Left ventricle myocardium inferior (tissue), 1 donor: ENCODE results near the gene PPP1R3G. TPM values are rescaled to one million over a fixed set of nuclear protein-coding genes. Genes with fewer than 3 reads are reported as not detected.
A peak's percentile ranks its signal among the peaks of the same experiment; 100 is the strongest.

Experiments used
- DNase-seq: peaks from one replicate; pipeline ENCODE4 v3.0.0-alpha.2; 2020
- H3K27ac ChIP-seq: fragments of 200-600 bp; replicated peaks from 2 replicates; pipeline ENCODE4 v1.8.0; 2021
- H3K27me3 ChIP-seq: fragments of 200-600 bp; 2 replicates; pipeline ENCODE4 v1.8.0; 2021; ENCODE audit warnings: low read depth
- H3K36me3 ChIP-seq: fragments of 200-600 bp; 2 replicates; pipeline ENCODE4 v1.8.0; 2021
- H3K4me1 ChIP-seq: fragments of 200-600 bp; 2 replicates; pipeline ENCODE4 v1.8.0; 2021
- H3K4me3 ChIP-seq: fragments of 200-600 bp; 2 replicates; pipeline ENCODE4 v1.8.0; 2021; ENCODE audit warnings: mild to moderate bottlenecking, moderate library complexity
- H3K9me3 ChIP-seq: fragments of 200-600 bp; replicated peaks from 2 replicates; pipeline ENCODE4 v1.8.0; 2021
- CTCF ChIP-seq: fragments of 200-600 bp; IDR thresholded peaks from 2 replicates; pipeline ENCODE4 v1.8.0; 2021; ENCODE audit warnings: antibody characterized with exemption, mild to moderate bottlenecking, borderline replicate concordance
- intact Hi-C: fragments of 100-400 bp; cut with micrococcal nuclease; formaldehyde crosslinking; loops from one replicate; pipeline ENCODE4 v1.11.0; 2022
- total RNA-seq: library from RNA; stranded (reverse); fragmentation: NEBNext Ultra II Directional; extraction: Animal tissue kit (Norgen Biotek cat#: 25700); gene quantifications from one replicate; pipeline ENCODE4 v1.2.1, GENCODE V29; 2021
- donor health status: DM: no; HTN: yes; CAD: no; lungs with severe emphysema.

The PPP1R3G gene
- total RNA-seq, 1 donor from 2014 or later, result 11.1 TPM

GRCh38 chr6:5088780-5089179, 3.6 kb downstream of the PPP1R3G start:
- no peaks in the 10 kb centered on the region for H3K9me3 ChIP-seq
- DNase-seq, result no peak
- intact Hi-C loops, result no loop called here
- no peaks in the 10 kb centered on the region for H3K36me3 ChIP-seq
- no peak for TF ChIP-seq CTCF
- peaks cover 65% of the 10 kb centered on the region for H3K4me1 ChIP-seq
- no peak overlapping the region for H3K27ac ChIP-seq
- H3K4me3 ChIP-seq, result no peak overlapping the region
- H3K27me3 ChIP-seq, result no peaks in the 10 kb centered on the region

GRCh38 chr6:5089481-5090438, 4.6 kb downstream of the PPP1R3G start:
- peak overlapping the region; percentile 32 for H3K27ac ChIP-seq
- intact Hi-C loops, result no loop called here
- no peaks in the 10 kb centered on the region for H3K9me3 ChIP-seq
- peaks cover 65% of the 10 kb centered on the region for H3K4me1 ChIP-seq
- no peak for TF ChIP-seq CTCF
- H3K4me3 ChIP-seq, result no peak overlapping the region
- no peak for DNase-seq
- no peaks in the 10 kb centered on the region for H3K27me3 ChIP-seq
- no peaks in the 10 kb centered on the region for H3K36me3 ChIP-seq

- intact Hi-C loops, result no loop called here
- Histone ChIP-seq H3K4me1 (peaks cover 65% of the 10 kb centered on the region), H3K27ac (peak overlapping the region; percentile 32), H3K36me3 (no peaks in the 10 kb centered on the region), H3K27me3 (no peaks in the 10 kb centered on the region), H3K4me3 (no peak overlapping the region), H3K9me3 (no peaks in the 10 kb centered on the region)
- TF ChIP-seq CTCF, result no peak
- no peak for DNase-seq
These were observed 5.5 kb downstream of the PPP1R3G start for GRCh38 chr6:5090603-5091002.

- no peak overlapping the region for H3K27ac ChIP-seq
- H3K36me3 ChIP-seq, result no peaks in the 10 kb centered on the region
- H3K9me3 ChIP-seq, result no peaks in the 10 kb centered on the region
- no peak for TF ChIP-seq CTCF
- peaks cover 64% of the 10 kb centered on the region for H3K4me1 ChIP-seq
- no peak overlapping the region for H3K4me3 ChIP-seq
- H3K27me3 ChIP-seq, result no peaks in the 10 kb centered on the region
- intact Hi-C loops, result no loop called here
- DNase-seq, result no peak
These were observed 6.3 kb downstream of the PPP1R3G start for GRCh38 chr6:5091210-5092069.

- no peak for TF ChIP-seq CTCF
- no peaks in the 10 kb centered on the region for H3K27me3 ChIP-seq
- H3K4me1 ChIP-seq, result peaks cover 65% of the 10 kb centered on the region
- H3K9me3 ChIP-seq, result no peaks in the 10 kb centered on the region
- DNase-seq, result no peak
- intact Hi-C loops, result no loop called here
- H3K36me3 ChIP-seq, result no peaks in the 10 kb centered on the region
- peak overlapping the region; percentile 79 for H3K27ac ChIP-seq
- no peak overlapping the region for H3K4me3 ChIP-seq
These were observed 8.3 kb downstream of the PPP1R3G start for GRCh38 chr6:5093231-5094015.
